Endodermal cell (in vitro differentiated cells): Measurements from ENCODE around the gene MTERF2. TPM values are rescaled to one million over a fixed set of nuclear protein-coding genes. Genes with fewer than 3 reads are reported as not detected.

ENCODE experiments used
- DNase-seq: peaks from one replicate; pipeline ENCODE4 v3.0.0-alpha.2; 2017
- H3K27ac ChIP-seq: 2 replicates; pipeline ENCODE4 v1.5.1; 2013; ENCODE audit warnings: mild to moderate bottlenecking, low read depth, low read length, moderate library complexity
- H3K27me3 ChIP-seq: 2 replicates; pipeline ENCODE4 v1.6.1; 2013; ENCODE audit warnings: mild to moderate bottlenecking, low read length, moderate library complexity; ENCODE audit not compliant: insufficient read depth, control insufficient read depth, poor library complexity, severe bottlenecking
- H3K36me3 ChIP-seq: 2 replicates; pipeline ENCODE4 v1.7.0; 2013; ENCODE audit warnings: mild to moderate bottlenecking, low read length, moderate library complexity; ENCODE audit not compliant: control insufficient read depth, insufficient read depth
- H3K4me1 ChIP-seq: one replicate; pipeline ENCODE4 v1.7.0; 2013; ENCODE audit warnings: low read length; ENCODE audit not compliant: control insufficient read depth, insufficient read depth
- H3K4me3 ChIP-seq: 2 replicates; pipeline ENCODE4 v1.5.1; 2013; ENCODE audit warnings: mild to moderate bottlenecking, low read length, moderate library complexity
- H3K9ac ChIP-seq: 2 replicates; pipeline ENCODE4 v1.6.1; 2013; ENCODE audit warnings: mild to moderate bottlenecking, low read length, moderate library complexity; ENCODE audit not compliant: poor library complexity, severe bottlenecking; ENCODE audit errors: extremely low read depth
- H3K9me3 ChIP-seq: 2 replicates; pipeline ENCODE4 v1.6.1; 2013; ENCODE audit warnings: mild to moderate bottlenecking, low read length, moderate library complexity; ENCODE audit not compliant: control insufficient read depth
- H3K27ac Mint-ChIP-seq: 2 replicates; pipeline ENCODE4 v1.8.0; 2020; ENCODE audit warnings: mixed read lengths
- H3K27me3 Mint-ChIP-seq: 2 replicates; pipeline ENCODE4 v1.8.0; 2021; ENCODE audit warnings: mild to moderate bottlenecking, mixed read lengths; ENCODE audit not compliant: insufficient read depth
- H3K36me3 Mint-ChIP-seq: 2 replicates; pipeline ENCODE4 v1.8.0; 2020; ENCODE audit warnings: low read depth, mixed read lengths
- H3K4me1 Mint-ChIP-seq: 2 replicates; pipeline ENCODE4 v1.8.0; 2020; ENCODE audit warnings: mixed read lengths
- H3K4me3 Mint-ChIP-seq: 2 replicates; pipeline ENCODE4 v1.8.0; 2020; ENCODE audit warnings: mild to moderate bottlenecking, moderate library complexity, mixed read lengths
- H3K9me3 Mint-ChIP-seq: 2 replicates; pipeline ENCODE4 v1.8.0; 2020; ENCODE audit warnings: mild to moderate bottlenecking, mixed read lengths
- WGBS, 2 experiments: methylation state at CpG; one replicate each; pipeline versions ENCODE4 v1.1.5 to v1.1.7; 2013; ENCODE audit warnings: missing lambda C conversion rate in 2 of 2, mixed read lengths in 1 of 2; ENCODE audit not compliant: insufficient coverage in 1 of 2, insufficient read length in 1 of 2; 5-methylcytosine and 5-hydroxymethylcytosine counted together
- total RNA-seq, 2 donors: library from RNA; stranded (reverse); fragmentation: NEBNext Ultra II Directional in 1 of 2; extraction: Animal tissue kit (Norgen Biotek cat#: 25700) in 1 of 2; gene quantifications; 2 replicates in 1 of 2; 3 replicates in 1 of 2; pipeline ENCODE4 v1.2.1, GENCODE V29; 2021
- TF ChIP-seq, protein P1 (sequence below): fragments of 200-600 bp; sonication (generic); conservative IDR thresholded peaks from 2 replicates; pipeline ENCODE4 v1.5.0; 2021; ENCODE audit warnings: antibody characterized with exemption, mild to moderate bottlenecking

The MTERF2 gene
- total RNA-seq, 2 donors from 2014 or later = 12.0 to 12.5 TPM

DNA sequence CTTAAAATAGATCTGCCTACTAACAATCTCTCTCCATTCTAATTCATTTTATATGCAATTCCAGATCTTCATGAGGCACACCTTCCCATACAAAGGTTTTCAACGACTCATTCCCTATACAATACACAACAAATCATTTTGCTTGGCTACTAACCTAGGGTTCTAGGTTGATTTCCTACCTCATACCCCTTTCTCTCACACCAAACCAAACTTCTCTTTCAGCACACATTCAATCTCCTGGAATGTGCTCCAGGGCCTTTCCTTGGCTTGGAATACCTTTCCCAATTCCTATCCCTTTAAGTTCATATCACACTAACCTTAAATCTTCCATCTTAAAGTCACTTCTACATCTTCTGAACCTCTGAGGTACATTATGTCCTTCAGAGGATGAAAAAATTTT lies 38.7 kb upstream of the MTERF2 start:
- TF ChIP-seq, protein P1, sequence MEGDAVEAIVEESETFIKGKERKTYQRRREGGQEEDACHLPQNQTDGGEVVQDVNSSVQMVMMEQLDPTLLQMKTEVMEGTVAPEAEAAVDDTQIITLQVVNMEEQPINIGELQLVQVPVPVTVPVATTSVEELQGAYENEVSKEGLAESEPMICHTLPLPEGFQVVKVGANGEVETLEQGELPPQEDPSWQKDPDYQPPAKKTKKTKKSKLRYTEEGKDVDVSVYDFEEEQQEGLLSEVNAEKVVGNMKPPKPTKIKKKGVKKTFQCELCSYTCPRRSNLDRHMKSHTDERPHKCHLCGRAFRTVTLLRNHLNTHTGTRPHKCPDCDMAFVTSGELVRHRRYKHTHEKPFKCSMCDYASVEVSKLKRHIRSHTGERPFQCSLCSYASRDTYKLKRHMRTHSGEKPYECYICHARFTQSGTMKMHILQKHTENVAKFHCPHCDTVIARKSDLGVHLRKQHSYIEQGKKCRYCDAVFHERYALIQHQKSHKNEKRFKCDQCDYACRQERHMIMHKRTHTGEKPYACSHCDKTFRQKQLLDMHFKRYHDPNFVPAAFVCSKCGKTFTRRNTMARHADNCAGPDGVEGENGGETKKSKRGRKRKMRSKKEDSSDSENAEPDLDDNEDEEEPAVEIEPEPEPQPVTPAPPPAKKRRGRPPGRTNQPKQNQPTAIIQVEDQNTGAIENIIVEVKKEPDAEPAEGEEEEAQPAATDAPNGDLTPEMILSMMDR = no peak
- Histone ChIP-seq H3K36me3 (peaks cover 12% of the 10 kb centered on the region), H3K4me1 (peaks cover 3% of the 10 kb centered on the region), H3K9me3 (no peaks in the 10 kb centered on the region), H3K27ac (no peak overlapping the region), H3K4me3 (no peak overlapping the region), H3K27me3 (no peaks in the 10 kb centered on the region), H3K9ac (no peak overlapping the region)
- Mint-ChIP-seq H3K36me3 (peaks cover 6% of the 10 kb centered on the region), H3K4me1 (peaks cover 14% of the 10 kb centered on the region), H3K9me3 (no peaks in the 10 kb centered on the region), H3K27me3 (no peaks in the 10 kb centered on the region), H3K4me3 (no peak overlapping the region), H3K27ac (no peak overlapping the region)
- 91 to 100% methylated on average over 1 of the region's 1 CpG for WGBS, 2 experiments
- no peak for DNase-seq

DNA sequence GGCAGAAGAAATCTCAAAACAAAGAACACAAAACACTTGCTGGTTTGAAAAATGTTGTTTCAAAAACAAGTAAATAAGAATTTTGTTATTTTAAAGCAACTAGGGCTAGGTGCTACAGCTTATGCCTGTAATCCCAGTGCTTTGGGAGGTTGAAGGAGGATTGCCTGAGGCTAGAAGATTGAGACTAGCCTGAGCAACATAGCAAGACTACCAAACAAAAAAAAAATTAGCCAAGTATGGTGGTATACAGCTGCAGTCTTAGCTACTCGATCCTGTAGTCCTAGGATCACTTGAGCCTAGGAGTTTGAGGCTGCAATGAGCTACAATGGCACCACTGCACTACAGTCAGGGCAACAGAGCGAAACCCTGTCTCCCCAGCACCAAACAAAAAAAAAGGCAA lies 32.6 kb upstream of the MTERF2 start:
- TF ChIP-seq, protein P1 = no peak
- no peak overlapping the region for H3K4me3 ChIP-seq
- Mint-ChIP-seq H3K9me3 (no peaks in the 10 kb centered on the region), H3K4me1 (no peaks in the 10 kb centered on the region), H3K4me3 (no peak overlapping the region), H3K27me3 (no peaks in the 10 kb centered on the region), H3K36me3 (peaks cover 15% of the 10 kb centered on the region), H3K27ac (no peak overlapping the region)
- 93 to 100% methylated on average over 1 to 2 of the region's 2 CpGs for WGBS, 2 experiments
- H3K9ac ChIP-seq = no peak overlapping the region
- no peak overlapping the region for H3K27ac ChIP-seq
- no peaks in the 10 kb centered on the region for H3K9me3 ChIP-seq
- H3K27me3 ChIP-seq = no peaks in the 10 kb centered on the region
- H3K4me1 ChIP-seq = no peaks in the 10 kb centered on the region
- DNase-seq = no peak
- peaks cover 26% of the 10 kb centered on the region for H3K36me3 ChIP-seq

DNA sequence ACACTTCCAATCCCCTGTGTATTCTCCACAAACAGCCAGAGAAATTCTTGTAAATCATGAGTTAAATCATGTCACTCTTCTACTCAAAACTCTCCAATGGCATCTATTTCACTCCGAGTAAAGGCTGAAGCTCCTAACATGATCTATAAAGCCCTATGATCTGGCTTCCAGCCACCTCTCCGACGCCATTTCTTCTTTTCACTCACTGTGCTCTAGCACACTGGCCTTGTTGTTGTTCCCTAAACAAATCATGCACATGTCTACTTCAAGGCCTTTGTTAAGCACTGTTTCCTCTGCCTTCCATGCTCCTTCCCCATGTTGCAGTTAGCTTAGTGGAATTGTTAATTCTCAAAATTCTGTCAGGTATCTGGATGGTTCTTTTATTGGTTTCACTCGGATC lies 30.1 kb upstream of the MTERF2 start:
- Histone ChIP-seq H3K27me3 (no peaks in the 10 kb centered on the region), H3K9ac (no peak overlapping the region), H3K4me1 (no peaks in the 10 kb centered on the region), H3K9me3 (no peaks in the 10 kb centered on the region), H3K36me3 (peaks cover 26% of the 10 kb centered on the region), H3K4me3 (no peak overlapping the region), H3K27ac (no peak overlapping the region)
- TF ChIP-seq, protein P1 = no peak
- Mint-ChIP-seq H3K27ac (no peak overlapping the region), H3K36me3 (peaks cover 18% of the 10 kb centered on the region), H3K9me3 (no peaks in the 10 kb centered on the region), H3K4me3 (no peak overlapping the region), H3K27me3 (no peaks in the 10 kb centered on the region), H3K4me1 (no peaks in the 10 kb centered on the region)
- 95 to 100% methylated on average over 4 of the region's 4 CpGs for WGBS, 2 experiments
- no peak for DNase-seq
